Mucosa of descending colon (tissue), 3 donors: ENCODE measurements around the gene BACH2. TPM values are rescaled to one million over a fixed set of nuclear protein-coding genes. Genes with fewer than 3 reads are reported as not detected.
"Not testable (repeated sequence)": the region's sequence is repeated elsewhere in the genome, so short reads cannot be mapped to it uniquely, and the experiment has no call there.

Experiments
- ATAC-seq: fragments of 200-7000 bp; cut with Tn5 transposase; one replicate; pipeline ENCODE4 v1.9.1; 2020; ENCODE audit warnings: mild to moderate bottlenecking, moderate library complexity
- DNase-seq, 3 donors: peaks; one replicate each; pipeline ENCODE4 v3.0.0-alpha.2; 2020
- H3K36me3 ChIP-seq: fragments of 200-600 bp; one replicate; pipeline ENCODE4 v1.8.0; 2021; ENCODE audit warnings: low read depth, mild to moderate bottlenecking
- H3K4me1 ChIP-seq: fragments of 200-600 bp; one replicate; pipeline ENCODE4 v1.8.0; 2021; ENCODE audit warnings: low read depth, mild to moderate bottlenecking
- H3K4me3 ChIP-seq: fragments of 200-600 bp; one replicate; pipeline ENCODE4 v1.8.0; 2021; ENCODE audit warnings: mild to moderate bottlenecking
- H3K9me3 ChIP-seq: fragments of 200-600 bp; one replicate; pipeline ENCODE4 v1.8.0; 2021; ENCODE audit warnings: mild to moderate bottlenecking
- CTCF ChIP-seq: fragments of 200-600 bp; IDR thresholded peaks from one replicate; pipeline ENCODE4 v1.8.0; 2022; ENCODE audit warnings: antibody characterized with exemption, mild to moderate bottlenecking
- intact Hi-C, 2 donors: fragments of 100-400 bp; cut with DNase I in 1 of 2; cut with micrococcal nuclease in 1 of 2; formaldehyde crosslinking; loops; one replicate each; pipeline versions ENCODE4 v1.11.0 to v1.11.1; 2022; cut with DNase I, micrococcal nuclease
- total RNA-seq, 3 donors: library from RNA; stranded (reverse); fragmentation: NEBNext Ultra II Directional in 2 of 3; extraction: Animal tissue kit (Norgen Biotek cat#: 25700) in 2 of 3; gene quantifications; one replicate each; pipeline versions ENCODE4 v1.2.1 to v1.2.4, GENCODE V29; 2021 to 2023
- donor health status: DM: no; HTN: no; CAD: no; lungs with moderate emphysema.
- donor health status: DM: no; HTN: no; CAD: no.
- donor health status: DM: no; HTN: yes; CAD: no.

BACH2 gene
- total RNA-seq, 3 donors from 2014 or later, result 0.96 to 1.6 (median 1.2) TPM

- intact Hi-C loops, result no loop called here
These were observed 81.7 kb downstream of the BACH2 start for GRCh38 chr6:90214966-90215365.

DNA sequence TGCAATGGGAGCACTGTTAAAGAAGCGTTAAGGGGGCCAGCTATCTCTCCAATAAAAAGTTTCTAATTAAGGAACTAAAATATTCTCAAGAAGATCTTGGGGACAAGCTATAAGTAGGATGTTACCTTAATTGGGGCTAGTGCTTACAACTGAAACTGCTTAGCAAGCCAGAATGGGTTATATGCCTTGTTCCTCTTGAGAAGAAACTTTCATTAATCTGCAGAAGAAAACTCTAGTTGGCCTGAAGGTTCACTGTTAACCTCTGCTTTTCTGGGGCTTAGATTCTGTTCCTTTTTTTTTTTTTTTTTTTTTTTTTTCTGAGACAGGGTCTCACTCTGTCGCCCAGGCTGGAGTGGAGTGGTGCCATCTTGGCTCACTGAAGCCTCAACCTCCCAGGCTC lies 82.2 kb downstream of the BACH2 start:
- H3K4me1 ChIP-seq, result peaks cover 8% of the 10 kb centered on the region
- DNase-seq (no peak), ATAC-seq (no peak)
- H3K4me3 ChIP-seq, result no peak overlapping the region
- intact Hi-C loops, result no loop called here
- H3K9me3 ChIP-seq, result no peaks in the 10 kb centered on the region
- H3K36me3 ChIP-seq, result no peaks in the 10 kb centered on the region
- no peak for TF ChIP-seq CTCF

More at GRCh38 chr6:90214966-90215365, 81.7 kb downstream of the BACH2 start:
- ATAC-seq, result no peak
- no peak overlapping the region for H3K4me3 ChIP-seq
- no peak for DNase-seq
- no peaks in the 10 kb centered on the region for H3K9me3 ChIP-seq
- peaks cover 8% of the 10 kb centered on the region for H3K4me1 ChIP-seq
- no peaks in the 10 kb centered on the region for H3K36me3 ChIP-seq
- TF ChIP-seq CTCF, result no peak

DNA sequence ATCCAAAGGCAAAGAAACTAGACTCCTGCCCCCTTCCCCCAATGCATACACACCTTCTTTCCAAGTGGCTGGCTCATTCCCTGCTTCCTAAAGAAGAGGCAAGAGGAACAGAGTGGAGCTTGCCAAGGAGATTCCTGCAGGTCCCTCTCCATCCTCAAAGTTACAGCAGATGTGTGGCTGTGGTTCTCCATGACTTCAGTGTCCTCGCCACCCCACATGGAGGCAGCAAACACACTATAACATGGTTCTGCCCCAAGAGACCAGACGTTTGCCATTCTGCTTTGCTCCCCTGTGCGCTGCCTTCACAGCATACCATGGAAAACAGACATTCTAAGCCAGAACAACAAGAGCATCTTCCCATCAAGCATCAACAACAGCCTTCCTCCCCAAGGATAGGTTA lies 84.4 kb downstream of the BACH2 start:
- no peak overlapping the region for H3K4me3 ChIP-seq
- DNase-seq (no peak), ATAC-seq (no peak)
- no peaks in the 10 kb centered on the region for H3K9me3 ChIP-seq
- intact Hi-C loops, result no loop called here
- no peak for TF ChIP-seq CTCF
- no peaks in the 10 kb centered on the region for H3K4me1 ChIP-seq
- no peaks in the 10 kb centered on the region for H3K36me3 ChIP-seq

- H3K4me3 ChIP-seq, result no peak overlapping the region
- DNase-seq (no peak), ATAC-seq (no peak)
- H3K9me3 ChIP-seq, result no peaks in the 10 kb centered on the region
- no peak for TF ChIP-seq CTCF
- intact Hi-C loops, result no loop called here
- no peaks in the 10 kb centered on the region for H3K36me3 ChIP-seq
- no peaks in the 10 kb centered on the region for H3K4me1 ChIP-seq
These were observed 87.1 kb downstream of the BACH2 start for GRCh38 chr6:90209527-90209926.

DNA sequence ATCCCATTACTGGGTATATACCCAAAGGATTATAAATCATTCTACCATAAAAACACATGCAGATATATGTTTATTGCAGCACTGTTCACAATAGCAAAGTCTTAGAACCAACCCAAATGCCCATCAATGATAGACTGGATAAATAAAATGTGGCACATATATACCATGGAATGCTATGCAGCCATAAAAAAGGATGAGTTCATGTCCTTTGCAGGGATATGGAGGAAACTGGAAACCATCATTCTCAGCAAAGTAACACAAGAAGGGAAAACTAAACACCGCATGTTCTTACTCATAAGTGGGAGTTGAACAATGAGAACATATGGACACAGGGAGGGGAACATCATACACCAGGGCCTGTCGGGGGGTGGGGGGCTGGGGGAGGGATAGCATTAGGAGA lies 88.0 kb downstream of the BACH2 start:
- H3K4me1 ChIP-seq, H3K4me3 ChIP-seq, DNase-seq, intact Hi-C loops, H3K36me3 ChIP-seq, H3K9me3 ChIP-seq, ATAC-seq: not testable (repeated sequence)

GRCh38 chr6:90204327-90205056 lies 92.2 kb downstream of the BACH2 start:
- intact Hi-C loops, result no loop called here
- DNase-seq, result no peak
- TF ChIP-seq CTCF, result no peak
- H3K36me3 ChIP-seq, result no peaks in the 10 kb centered on the region
- no peak for ATAC-seq
- H3K4me3 ChIP-seq, result no peak overlapping the region
- H3K4me1 ChIP-seq, result no peaks in the 10 kb centered on the region
- H3K9me3 ChIP-seq, result no peaks in the 10 kb centered on the region
